K562 (cell line): ENCODE data around the gene RETNLB.

Experiments
- CTCF ChIP-seq, 3 experiments: IDR thresholded peaks in 2 of 3; conservative IDR thresholded peaks in 1 of 3; 2 replicates each; pipeline ENCODE4 v1.5.1; 2011 to 2012; ENCODE audit warnings: low read length in 3 of 3, mild to moderate bottlenecking in 3 of 3, control low read depth in 2 of 3, improper control_type of control experiment in 1 of 3, inconsistent platforms in 1 of 3, low read depth in 1 of 3, mixed read lengths in 1 of 3, moderate library complexity in 1 of 3; ENCODE audit not compliant: insufficient read depth in 2 of 3
- E2F8 ChIP-seq: fragments of 450-650 bp; IDR thresholded peaks from 2 replicates; pipeline ENCODE4 v1.7.1; 2018; ENCODE audit warnings: mild to moderate bottlenecking, low read depth; ENCODE audit not compliant: partially characterized antibody
- POLR2AphosphoS5 ChIP-seq: IDR thresholded peaks from 2 replicates; pipeline ENCODE4 v1.6.1; 2011; ENCODE audit warnings: mild to moderate bottlenecking, low read depth, low read length, moderate library complexity; ENCODE audit not compliant: control insufficient read depth, insufficient read depth
- SIN3A ChIP-seq, 2 experiments: fragments of 150-350 bp in 1 of 2; IDR thresholded peaks; 2 replicates each; pipeline ENCODE4 v1.6.1; 2011 to 2016; ENCODE audit warnings: borderline replicate concordance in 2 of 2, low read depth in 2 of 2, low read length in 2 of 2, mild to moderate bottlenecking in 2 of 2, moderate library complexity in 2 of 2; ENCODE audit not compliant: control insufficient read depth in 1 of 2
- ZNF76 ChIP-seq: fragments of 250-450 bp; sonication (Bioruptor Pico); IDR thresholded peaks from 2 replicates; pipeline ENCODE4 v1.4.0; 2020; ENCODE audit warnings: mild to moderate bottlenecking, moderate library complexity, borderline replicate concordance

- TF ChIP-seq CTCF (IDR thresholded peaks at IDR 0.05 in 2 of 3, conservative IDR thresholded peaks at IDR 0.05 in 1 of 3; ENCODE audit: insufficient read depth in 2 of 3, low read depth in 1 of 3, low read length in 3 of 3), result no peak
- no peak for TF ChIP-seq POLR2AphosphoS5
- TF ChIP-seq ZNF76 (CRISPR knock-in tag), result no peak
- TF ChIP-seq SIN3A (IDR thresholded peaks at IDR 0.05; ENCODE audit: borderline replicate concordance in 2 of 2, control insufficient read depth in 1 of 2, low read depth in 2 of 2, low read length in 2 of 2), result no peak
- no peak for TF ChIP-seq E2F8
Observed at GRCh38 chr3:108713009-108713516, 44.1 kb downstream of the RETNLB start.
